ENCODE measurements around the gene ATRN. TPM values are rescaled to one million over a fixed set of nuclear protein-coding genes. Genes with fewer than 3 reads are reported as not detected.

Gene ATRN
- total and polyA plus RNA-seq, 2 experiments from 2014 or later: 2.2 to 18.3 TPM

- Histone ChIP-seq H3K27ac (ENCODE audit: low read depth) (no peak overlapping the region), H3K4me3 (peak overlapping the region; percentile 62), H3K4me1 (ENCODE audit: insufficient read depth) (no peaks in the 10 kb centered on the region), H4K20me1 (replicated peaks; ENCODE audit: insufficient read depth) (no peaks in the 10 kb centered on the region), H3K36me3 (ENCODE audit: insufficient read depth) (no peaks in the 10 kb centered on the region), H3K79me2 (replicated peaks; ENCODE audit: insufficient read depth) (no peaks in the 10 kb centered on the region), H2AFZ (peak overlapping the region; percentile 92; the same call in 1 of the 2 replicates), H3K27me3 (ENCODE audit: insufficient read depth) (peaks cover 45% of the 10 kb centered on the region), H3K9me2 (ENCODE audit: insufficient read depth) (no peaks in the 10 kb centered on the region), H3K4me2 (peak overlapping the region; percentile 85), H3F3A (replicated peaks; ENCODE audit: low read depth) (peaks cover 3% of the 10 kb centered on the region; the same call in 1 of the 2 replicates)
- Mint-ChIP-seq H3K4me3 (peak overlapping the region; percentile 64), H3K9me3 (no peaks in the 10 kb centered on the region; the same call in 2 of the 3 replicates), H3K36me3 (ENCODE audit: low read depth) (no peaks in the 10 kb centered on the region), H3K4me1 (peaks cover 30% of the 10 kb centered on the region), H3K27ac (no peak overlapping the region), H3K27me3 (ENCODE audit: insufficient read depth, low read depth, poor library complexity) (peaks cover 26% of the 10 kb centered on the region)
- peak; percentile 58 for ATAC-seq
- peak; percentile 59 for DNase-seq (ENCODE audit: low spot score)
- TF ChIP-seq POLR2AphosphoS5 (IDR thresholded peaks at IDR 0.05; ENCODE audit: low read depth): no peak
- no peak for TF ChIP-seq EZH2phosphoT487 (IDR thresholded peaks at IDR 0.05; ENCODE audit: unreplicated experiment)
- TF ChIP-seq EZH2 (IDR thresholded peaks at IDR 0.05; ENCODE audit: low read depth, unreplicated experiment): peak; percentile 34
- TF ChIP-seq ZNF114 (CRISPR knock-in tag; IDR thresholded peaks at IDR 0.05): no peak
- TF ChIP-seq NANOG (IDR thresholded peaks at IDR 0.05; ENCODE audit: borderline replicate concordance): no peak
- TF ChIP-seq CTCF (conservative IDR thresholded peaks at IDR 0.05; ENCODE audit: low read depth in 2 of 2): peak in 1 of 2 experiments; percentile 48; a peak in 2 of 4 replicates
- TF ChIP-seq ZNF331 (CRISPR knock-in tag; IDR thresholded peaks at IDR 0.05; ENCODE audit: low read depth): no peak
- TF ChIP-seq ZNF462 (CRISPR knock-in tag; IDR thresholded peaks at IDR 0.05): no peak
- no peak for TF ChIP-seq ETS1 (IDR thresholded peaks at IDR 0.05)
Measured at GRCh38 chr20:3672547-3673171, 201.8 kb downstream of the ATRN start.
